Upper lobe of left lung (tissue), 4 donors: ENCODE results near the gene WDR49.

Source experiments
- EP300 ChIP-seq, 4 donors: sonication (generic); formaldehyde crosslinking; IDR thresholded peaks; one replicate each; pipeline ENCODE4 v1.5.1; 2017; ENCODE audit warnings: antibody characterized with exemption in 4 of 4, control low read depth in 2 of 4
- POLR2A ChIP-seq, 4 donors: fragments of 450-650 bp; IDR thresholded peaks; one replicate each; pipeline ENCODE4 v1.5.1; 2016 to 2017; ENCODE audit warnings: antibody characterized with exemption in 4 of 4, mild to moderate bottlenecking in 2 of 4
- POLR2AphosphoS5 ChIP-seq, 2 donors: sonication (generic); formaldehyde crosslinking; IDR thresholded peaks; one replicate each; pipeline ENCODE4 v1.5.1; 2017; ENCODE audit warnings: antibody characterized with exemption in 2 of 2
- TF ChIP-seq, protein P1 (sequence below), 6 experiments: fragments of 450-650 bp in 4 of 6; fragments of 200-600 bp in 2 of 6; sonication (generic) in 2 of 6; IDR thresholded peaks; one replicate each; pipeline ENCODE4 v1.5.1; 2016 to 2019; ENCODE audit warnings: antibody characterized with exemption in 6 of 6

DNA sequence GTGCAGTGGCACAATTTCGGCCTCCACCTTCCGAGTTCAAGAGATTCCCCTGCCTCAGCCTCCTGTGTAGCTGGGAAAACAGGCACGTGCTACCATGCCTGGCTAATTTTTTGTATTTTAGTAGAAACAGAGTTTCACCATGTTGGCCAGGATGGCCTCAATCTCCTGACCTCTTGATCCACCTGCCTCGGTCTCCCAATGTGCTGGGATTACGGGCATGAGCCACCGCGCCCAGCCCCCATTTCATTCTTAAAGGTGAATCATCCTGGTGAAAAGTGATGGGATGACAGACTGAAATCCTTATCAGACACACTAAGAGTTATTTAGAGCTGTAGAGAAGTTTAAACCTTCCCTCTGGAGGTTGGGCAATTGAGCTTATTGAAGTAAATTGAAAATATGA, 155.8 kb downstream of the WDR49 start:
- TF ChIP-seq EP300 (IDR thresholded peaks at IDR 0.05) (no peak), POLR2AphosphoS5 (IDR thresholded peaks at IDR 0.05) (no peak), POLR2A (IDR thresholded peaks at IDR 0.05) (no peak)
- TF ChIP-seq, protein P1, sequence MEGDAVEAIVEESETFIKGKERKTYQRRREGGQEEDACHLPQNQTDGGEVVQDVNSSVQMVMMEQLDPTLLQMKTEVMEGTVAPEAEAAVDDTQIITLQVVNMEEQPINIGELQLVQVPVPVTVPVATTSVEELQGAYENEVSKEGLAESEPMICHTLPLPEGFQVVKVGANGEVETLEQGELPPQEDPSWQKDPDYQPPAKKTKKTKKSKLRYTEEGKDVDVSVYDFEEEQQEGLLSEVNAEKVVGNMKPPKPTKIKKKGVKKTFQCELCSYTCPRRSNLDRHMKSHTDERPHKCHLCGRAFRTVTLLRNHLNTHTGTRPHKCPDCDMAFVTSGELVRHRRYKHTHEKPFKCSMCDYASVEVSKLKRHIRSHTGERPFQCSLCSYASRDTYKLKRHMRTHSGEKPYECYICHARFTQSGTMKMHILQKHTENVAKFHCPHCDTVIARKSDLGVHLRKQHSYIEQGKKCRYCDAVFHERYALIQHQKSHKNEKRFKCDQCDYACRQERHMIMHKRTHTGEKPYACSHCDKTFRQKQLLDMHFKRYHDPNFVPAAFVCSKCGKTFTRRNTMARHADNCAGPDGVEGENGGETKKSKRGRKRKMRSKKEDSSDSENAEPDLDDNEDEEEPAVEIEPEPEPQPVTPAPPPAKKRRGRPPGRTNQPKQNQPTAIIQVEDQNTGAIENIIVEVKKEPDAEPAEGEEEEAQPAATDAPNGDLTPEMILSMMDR (IDR thresholded peaks at IDR 0.05) = no peak
